Right ventricle myocardium inferior (tissue), 1 donor: ENCODE results near the gene ABO. TPM values are rescaled to one million over a fixed set of nuclear protein-coding genes. Genes with fewer than 3 reads are reported as not detected.
A peak's percentile ranks its signal among the peaks of the same experiment; 100 is the strongest.
"Not testable (repeated sequence)": the region's sequence is repeated elsewhere in the genome, so short reads cannot be mapped to it uniquely, and the experiment has no call there.

Experiments
- ATAC-seq: fragments of 200-7000 bp; cut with Tn5 transposase; one replicate; pipeline ENCODE4 v1.9.1; 2020; ENCODE audit warnings: mild to moderate bottlenecking, moderate library complexity
- DNase-seq: peaks from one replicate; pipeline ENCODE4 v3.0.0; 2021; ENCODE audit errors: missing footprints
- intact Hi-C: fragments of 100-400 bp; cut with DNase I; formaldehyde crosslinking; loops from one replicate; pipeline ENCODE4 v1.11.0; 2022
- long read RNA-seq: library from polyadenylated mRNA; unstranded; transcript quantifications from one replicate; pipeline ENCODE4 v2.0.0, GENCODE V29; 2021
- total RNA-seq: library from RNA; stranded (reverse); fragmentation: NEBNext Ultra II Directional; extraction: Animal tissue kit (Norgen Biotek cat#: 25700); gene quantifications from one replicate; pipeline ENCODE4 v1.2.1, GENCODE V29; 2021
- donor health status: DM: no; HTN: yes; CAD: no; lungs with severe emphysema.

ABO gene
- 1.5 TPM for total RNA-seq
- long read RNA-seq, partial matches to known transcripts, result 0 of 1 reads
- long read RNA-seq, other reads (novel, unspliced or antisense), result 1 of 1 reads

- peak; percentile 67 for ATAC-seq
- DNase-seq, result no peak
- intact Hi-C loops, result loop anchor here (1.0 kb wide), 1 partner anchor 87 kb away; no protein-coding TSS in a partner anchor
These were observed at the start of gene ABO for GRCh38 chr9:133275105-133276000. Gene ABO (minus strand): TSS chr9:133275201.

GRCh38 chr9:133323991-133324703 is 49.1 kb upstream of the ABO start:
- intact Hi-C loops, result no loop called here

GRCh38 chr9:133323211-133323610 is 48.2 kb upstream of the ABO start:
- DNase-seq (no peak), ATAC-seq (no peak)
- intact Hi-C loops, result no loop called here

More at GRCh38 chr9:133323991-133324703, 49.1 kb upstream of the ABO start:
- ATAC-seq (no peak), DNase-seq (no peak)

GRCh38 chr9:133322701-133323100 is 47.7 kb upstream of the ABO start:
- intact Hi-C loops, result no loop called here
- no peak for DNase-seq
- ATAC-seq, result no peak

DNA sequence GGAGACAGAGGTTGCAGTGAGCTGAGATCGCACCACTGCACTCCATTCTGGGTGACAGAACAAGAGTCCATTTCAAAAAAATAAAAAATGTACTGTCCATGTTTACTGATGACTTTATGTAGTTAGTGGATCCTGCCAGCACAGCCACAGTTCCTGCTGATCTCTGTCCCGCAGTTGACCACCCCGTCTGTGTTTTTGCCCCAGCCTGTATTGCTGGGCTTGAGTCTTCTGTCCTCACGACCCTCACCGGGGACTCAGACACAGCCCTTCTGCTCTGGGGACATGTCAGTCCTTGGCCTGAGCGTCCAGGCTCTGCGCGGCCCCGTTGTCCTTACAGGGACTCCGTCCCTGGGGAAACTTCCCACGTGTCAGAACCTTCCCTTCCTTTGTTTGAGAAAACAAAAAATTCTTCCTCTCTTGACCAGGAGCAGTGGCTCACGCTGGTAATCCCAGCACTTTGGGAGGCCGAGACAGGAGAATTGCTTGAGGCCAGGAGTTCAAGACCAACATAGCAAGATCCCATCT is 46.5 kb upstream of the ABO start:
- DNase-seq (no peak), ATAC-seq (no peak)
- intact Hi-C loops, result no loop called here

DNA sequence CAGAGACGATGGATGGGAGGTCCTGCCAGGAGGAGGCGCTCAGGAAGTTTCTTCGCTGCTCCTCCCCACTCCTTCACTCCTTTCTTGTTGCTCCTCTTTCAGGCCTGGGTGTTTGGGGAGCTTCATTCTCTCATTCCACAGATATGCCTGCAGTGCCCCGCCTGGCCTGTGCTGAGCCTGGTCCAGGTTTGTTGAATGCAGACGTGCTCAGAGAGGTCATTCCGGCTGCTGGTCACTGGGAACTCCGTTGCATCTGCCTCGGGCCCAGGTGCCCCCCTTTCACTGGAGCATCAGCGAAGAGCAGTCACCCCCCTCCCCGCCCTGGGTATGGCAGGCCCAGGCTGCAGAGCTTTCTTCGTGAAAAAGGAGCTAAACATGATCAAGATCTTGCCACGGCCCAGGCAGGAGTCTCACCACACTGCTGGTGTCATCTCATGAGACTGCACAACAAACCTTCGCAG is 45.5 kb upstream of the ABO start:
- intact Hi-C loops, result no loop called here
- DNase-seq (no peak), ATAC-seq (no peak)

DNA sequence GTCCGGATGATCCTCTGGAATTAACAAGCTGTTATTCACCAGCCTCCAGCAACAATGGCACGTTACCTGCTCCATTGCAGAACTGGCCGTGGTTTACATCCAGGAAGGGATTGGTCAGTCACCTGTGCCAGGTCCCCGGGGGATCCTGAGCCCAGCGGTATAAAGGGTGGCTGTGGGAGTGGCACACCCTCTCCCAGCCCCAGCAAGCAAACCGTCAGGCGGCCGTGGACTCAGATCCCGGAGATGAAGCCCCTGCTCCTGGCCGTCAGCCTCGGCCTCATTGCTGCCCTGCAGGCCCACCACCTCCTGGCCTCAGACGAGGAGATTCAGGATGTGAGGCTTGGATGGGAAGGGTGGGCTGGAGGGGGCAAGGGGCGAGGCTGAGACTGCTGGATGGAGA is 42.5 kb upstream of the ABO start:
- ATAC-seq, intact Hi-C loops, DNase-seq: not testable (repeated sequence)

- ATAC-seq (no peak), DNase-seq (no peak)
- intact Hi-C loops, result no loop called here
These were observed 41.0 kb upstream of the ABO start for GRCh38 chr9:133315997-133316396.

GRCh38 chr9:133309608-133310007 is 34.6 kb upstream of the ABO start:
- intact Hi-C loops, result no loop called here
- DNase-seq, result no peak
- ATAC-seq, result no peak

DNA sequence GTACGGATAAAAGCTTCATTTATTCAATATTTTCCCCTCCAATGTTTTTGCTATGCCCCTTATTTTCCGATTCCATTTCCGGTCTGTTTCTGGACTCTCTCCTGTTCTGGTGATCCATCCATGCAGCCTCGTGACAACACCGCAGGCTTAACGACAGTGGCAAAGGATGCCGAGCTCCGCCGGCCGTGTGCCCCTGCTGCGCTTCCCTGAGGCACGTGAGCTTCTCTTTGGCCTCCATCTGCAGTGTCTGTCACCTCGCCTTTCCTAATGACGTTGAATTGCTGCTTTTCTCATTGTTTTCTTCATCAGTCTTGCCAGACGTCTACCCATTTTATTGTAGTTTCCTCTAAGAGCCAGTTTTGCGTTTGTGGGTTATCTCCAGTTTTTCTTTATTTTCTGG is 32.3 kb upstream of the ABO start:
- intact Hi-C loops, result no loop called here
- DNase-seq (no peak), ATAC-seq (no peak)

DNA sequence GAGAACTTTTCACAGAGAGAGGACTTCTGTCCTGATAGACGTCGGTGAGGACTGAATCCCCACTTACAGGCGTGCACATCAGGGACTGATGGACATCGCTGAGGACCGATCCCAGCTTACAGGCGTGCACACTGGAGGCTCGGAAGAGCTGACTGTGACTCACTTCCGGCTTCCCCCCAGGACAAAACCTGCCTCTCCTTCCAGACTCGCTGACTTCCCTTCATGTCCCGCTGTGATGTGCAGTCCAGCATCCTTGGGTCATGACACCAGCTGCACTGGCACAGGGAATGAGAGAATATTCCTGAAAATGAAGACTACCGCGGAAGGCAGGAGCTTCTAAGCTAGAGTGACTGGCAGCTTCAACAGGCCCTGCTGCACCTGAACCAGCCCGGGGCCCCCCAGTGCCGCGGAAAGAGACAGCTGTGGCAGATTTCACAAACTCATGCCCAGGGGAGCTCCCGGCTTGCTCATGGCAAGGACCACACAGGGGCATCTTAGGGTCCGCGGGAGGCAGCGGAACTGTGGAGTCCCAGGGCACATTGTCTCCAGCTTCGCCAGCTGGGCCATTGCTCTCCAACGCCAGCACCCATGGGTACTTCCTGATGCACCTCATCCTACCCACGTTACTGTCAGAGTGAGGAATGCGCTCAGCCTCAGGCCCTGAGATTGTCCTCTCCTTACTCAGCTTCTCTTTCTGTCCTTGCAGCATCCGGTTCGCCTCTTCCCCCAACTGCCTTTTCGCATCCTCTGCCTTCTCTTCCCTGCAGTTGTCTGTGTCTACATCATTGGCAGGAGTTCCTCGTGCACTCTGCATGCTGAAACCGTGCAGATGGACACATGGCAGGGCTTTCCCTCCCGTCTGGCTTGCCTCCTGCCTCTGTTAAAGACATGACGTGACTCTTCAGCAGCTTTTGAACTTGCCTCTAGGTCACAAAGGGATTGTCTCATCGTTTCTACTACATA is 31.5 kb upstream of the ABO start:
- intact Hi-C loops, result no loop called here
- no peak for ATAC-seq

DNA sequence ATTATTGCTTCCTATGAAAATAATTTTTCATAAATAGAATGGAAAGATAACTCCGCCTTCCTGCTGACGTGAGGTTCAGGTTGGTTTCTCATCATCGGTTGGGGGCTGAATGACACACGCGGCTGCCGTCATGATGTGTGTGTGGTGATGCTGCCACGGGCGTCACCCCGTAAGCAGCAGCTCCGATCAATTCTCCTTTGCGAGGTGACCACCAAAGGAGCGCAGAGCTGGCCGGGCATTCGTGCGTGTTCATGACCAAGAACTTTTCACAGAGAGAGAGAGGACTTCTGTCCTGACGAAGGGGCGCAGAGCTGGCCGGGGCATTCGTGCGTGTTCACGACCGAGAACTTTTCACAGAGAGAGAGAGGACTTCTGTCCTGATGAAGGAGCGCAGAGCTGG is 30.7 kb upstream of the ABO start:
- intact Hi-C loops, result no loop called here
- DNase-seq (no peak), ATAC-seq (no peak)

More for the DNA sequence above, 31.5 kb upstream of the ABO start:
- DNase-seq, result no peak

- DNase-seq (no peak), ATAC-seq (no peak)
- intact Hi-C loops, result no loop called here
These were observed 29.7 kb upstream of the ABO start for GRCh38 chr9:133304477-133305377.

- DNase-seq (no peak), ATAC-seq (no peak)
- intact Hi-C loops, result no loop called here
These were observed 29.1 kb upstream of the ABO start for GRCh38 chr9:133304158-133304470.

DNA sequence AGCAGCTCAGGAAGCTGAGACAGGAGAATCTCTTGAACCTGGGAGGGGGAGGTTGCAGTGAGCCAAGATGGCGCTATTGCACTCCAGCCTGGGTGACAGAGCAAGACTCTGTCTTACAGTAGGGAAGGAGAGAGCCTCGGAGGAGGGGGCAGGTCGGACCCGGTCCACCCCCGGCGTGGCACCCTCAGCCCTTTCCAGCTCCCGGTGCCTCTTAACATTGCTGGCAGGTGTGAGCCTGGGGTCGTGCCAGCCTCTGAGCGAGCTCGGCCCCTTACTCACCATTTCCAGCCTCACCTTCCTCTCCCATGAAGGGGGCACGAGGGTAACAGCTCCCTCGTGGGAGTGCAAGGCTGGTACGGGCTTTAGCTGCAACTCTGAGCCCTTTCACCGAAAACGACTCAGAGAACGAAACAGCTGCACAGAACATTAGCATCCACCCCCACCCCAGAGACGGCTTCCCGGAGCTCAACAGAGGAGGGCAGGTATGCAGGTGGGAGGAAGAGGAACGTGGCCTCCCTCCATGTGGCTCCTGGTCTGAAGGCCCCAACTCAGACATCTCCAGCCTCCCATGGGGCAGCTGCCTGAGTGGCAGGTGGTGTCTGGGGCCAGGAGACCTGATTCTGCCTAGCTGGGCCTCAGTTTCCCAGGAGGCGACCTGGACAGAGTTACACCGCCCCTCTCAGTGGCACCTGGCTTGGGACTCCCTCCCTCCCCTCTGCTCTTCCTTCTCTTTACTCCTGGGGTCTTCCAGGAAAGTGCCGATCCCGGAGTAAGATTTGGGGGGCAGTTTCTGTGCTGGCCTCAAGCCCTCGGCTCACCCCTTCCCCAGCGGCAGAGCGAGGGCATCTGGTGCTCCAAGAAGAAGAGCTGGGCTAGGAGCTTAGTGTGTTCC is 28.5 kb upstream of the ABO start:
- intact Hi-C loops, result no loop called here
- no peak for ATAC-seq

GRCh38 chr9:133301253-133302230 is 26.5 kb upstream of the ABO start:
- ATAC-seq, result no peak
- intact Hi-C loops, result no loop called here
- DNase-seq, result no peak

More for the DNA sequence above, 28.5 kb upstream of the ABO start:
- DNase-seq, result no peak
